Neutrophil (primary cell): ENCODE data around the gene CSN2.

ENCODE experiments used
- H3K27ac ChIP-seq: fragments of 200-600 bp; sonication (generic); 2 replicates; pipeline ENCODE4 v1.5.1; 2016; ENCODE audit warnings: mild to moderate bottlenecking, moderate library complexity
- H3K27me3 ChIP-seq: fragments of 200-600 bp; sonication (generic); 2 replicates; pipeline ENCODE4 v1.6.0; 2016; ENCODE audit warnings: mild to moderate bottlenecking
- H3K36me3 ChIP-seq: fragments of 200-600 bp; sonication (generic); 2 replicates; pipeline ENCODE4 v1.5.1; 2017
- H3K4me1 ChIP-seq, 2 experiments: fragments of 200-600 bp in 1 of 2; sonication (generic) in 1 of 2; 1 replicate in 1 of 2; 2 replicates in 1 of 2; pipeline versions ENCODE4 v1.5.1 to v1.6.1; 2013 to 2016; ENCODE audit warnings: low read depth in 1 of 2, low read length in 1 of 2, mild to moderate bottlenecking in 1 of 2, moderate library complexity in 1 of 2; ENCODE audit not compliant: control insufficient read depth in 1 of 2, insufficient read depth in 1 of 2
- H3K4me3 ChIP-seq, 2 experiments: fragments of 200-600 bp in 1 of 2; sonication (generic) in 1 of 2; 1 replicate in 1 of 2; 2 replicates in 1 of 2; pipeline ENCODE4 v1.5.1; 2013 to 2016; ENCODE audit warnings: low read depth in 1 of 2, low read length in 1 of 2, mild to moderate bottlenecking in 1 of 2, moderate library complexity in 1 of 2
- H3K9me3 ChIP-seq: fragments of 200-600 bp; sonication (generic); 2 replicates; pipeline ENCODE4 v1.5.1; 2016
- CTCF ChIP-seq: fragments of 200-600 bp; sonication (generic); IDR thresholded peaks from 2 replicates; pipeline ENCODE4 v1.5.1; 2016; ENCODE audit warnings: antibody characterized with exemption

CSN2 gene

GRCh38 chr4:69994782-69995181 lies 29.3 kb upstream of the CSN2 start:
- Histone ChIP-seq H3K9me3 (no peaks in the 10 kb centered on the region), H3K36me3 (no peaks in the 10 kb centered on the region), H3K4me1 (no peaks in the 10 kb centered on the region), H3K27me3 (no peaks in the 10 kb centered on the region), H3K4me3 (no peak overlapping the region), H3K27ac (no peak overlapping the region)
- no peak for TF ChIP-seq CTCF

GRCh38 chr4:69991016-69991415 lies 25.5 kb upstream of the CSN2 start:
- no peak for TF ChIP-seq CTCF
- no peak overlapping the region for H3K4me3 ChIP-seq

GRCh38 chr4:69986663-69987062 lies 21.1 kb upstream of the CSN2 start:
- H3K27ac ChIP-seq = no peak overlapping the region
- no peaks in the 10 kb centered on the region for H3K27me3 ChIP-seq
- H3K9me3 ChIP-seq = no peaks in the 10 kb centered on the region
- no peaks in the 10 kb centered on the region for H3K36me3 ChIP-seq
- H3K4me1 ChIP-seq = no peaks in the 10 kb centered on the region
- no peak overlapping the region for H3K4me3 ChIP-seq
- no peak for TF ChIP-seq CTCF

More at GRCh38 chr4:69991016-69991415, 25.5 kb upstream of the CSN2 start:
- H3K27me3 ChIP-seq = no peaks in the 10 kb centered on the region
- H3K9me3 ChIP-seq = no peaks in the 10 kb centered on the region
- H3K27ac ChIP-seq = no peak overlapping the region
- H3K36me3 ChIP-seq = no peaks in the 10 kb centered on the region
- H3K4me1 ChIP-seq = no peaks in the 10 kb centered on the region

- no peaks in the 10 kb centered on the region for H3K9me3 ChIP-seq
- TF ChIP-seq CTCF = no peak
- no peaks in the 10 kb centered on the region for H3K36me3 ChIP-seq
- no peaks in the 10 kb centered on the region for H3K27me3 ChIP-seq
- H3K4me1 ChIP-seq = no peaks in the 10 kb centered on the region
- H3K27ac ChIP-seq = no peak overlapping the region
- no peak overlapping the region for H3K4me3 ChIP-seq
These were observed 18.5 kb upstream of the CSN2 start for GRCh38 chr4:69984030-69984443.

GRCh38 chr4:69977582-69977981 lies 12.1 kb upstream of the CSN2 start:
- no peaks in the 10 kb centered on the region for H3K9me3 ChIP-seq
- no peak for TF ChIP-seq CTCF
- no peak overlapping the region for H3K4me3 ChIP-seq
- H3K4me1 ChIP-seq = no peaks in the 10 kb centered on the region
- no peak overlapping the region for H3K27ac ChIP-seq
- H3K27me3 ChIP-seq = no peaks in the 10 kb centered on the region
- H3K36me3 ChIP-seq = no peaks in the 10 kb centered on the region

- H3K4me3 ChIP-seq = no peak overlapping the region
- TF ChIP-seq CTCF = no peak
- H3K4me1 ChIP-seq = no peaks in the 10 kb centered on the region
- no peaks in the 10 kb centered on the region for H3K9me3 ChIP-seq
- H3K27ac ChIP-seq = no peak overlapping the region
- H3K36me3 ChIP-seq = no peaks in the 10 kb centered on the region
- no peaks in the 10 kb centered on the region for H3K27me3 ChIP-seq
These were observed 9.1 kb upstream of the CSN2 start for GRCh38 chr4:69974631-69975030.
